ENCODE data around the gene CHD5.

CHD5 gene

GRCh38 chr1:6129313-6129712 is 50.8 kb downstream of the CHD5 start:
- DNase-seq = no peak

- no peak for DNase-seq
Observed at GRCh38 chr1:6128276-6129081, 51.6 kb downstream of the CHD5 start.

GRCh38 chr1:6127587-6128163 is 52.4 kb downstream of the CHD5 start:
- peak; percentile 84 for DNase-seq

DNA sequence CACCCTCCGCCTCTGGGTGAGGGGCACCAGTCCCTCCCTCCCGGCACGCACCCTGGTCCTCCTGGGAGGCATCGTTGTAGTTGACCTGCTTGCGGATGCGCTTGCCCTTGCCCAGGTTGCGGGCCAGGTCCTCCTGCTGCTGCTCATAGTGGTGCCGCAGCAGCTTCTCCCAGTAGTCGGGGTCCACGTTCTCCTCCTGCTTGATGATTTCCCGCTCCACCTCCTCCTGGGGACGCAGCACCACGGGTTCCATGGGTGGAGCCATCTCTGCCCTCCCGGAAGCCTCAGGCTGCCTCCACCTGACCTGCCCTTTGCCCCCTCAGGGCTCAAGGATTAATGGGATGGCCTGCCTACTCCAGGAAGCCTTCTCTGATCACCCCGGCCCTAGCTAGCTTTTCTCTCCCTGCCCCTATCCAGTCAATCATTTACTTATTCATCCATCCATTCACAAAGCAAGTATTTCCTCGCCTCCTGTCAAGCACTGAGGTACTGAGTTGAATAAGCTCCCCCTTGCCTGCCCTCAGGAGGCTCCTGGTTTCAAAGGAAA is 53.5 kb downstream of the CHD5 start:
- DNase-seq = no peak

DNA sequence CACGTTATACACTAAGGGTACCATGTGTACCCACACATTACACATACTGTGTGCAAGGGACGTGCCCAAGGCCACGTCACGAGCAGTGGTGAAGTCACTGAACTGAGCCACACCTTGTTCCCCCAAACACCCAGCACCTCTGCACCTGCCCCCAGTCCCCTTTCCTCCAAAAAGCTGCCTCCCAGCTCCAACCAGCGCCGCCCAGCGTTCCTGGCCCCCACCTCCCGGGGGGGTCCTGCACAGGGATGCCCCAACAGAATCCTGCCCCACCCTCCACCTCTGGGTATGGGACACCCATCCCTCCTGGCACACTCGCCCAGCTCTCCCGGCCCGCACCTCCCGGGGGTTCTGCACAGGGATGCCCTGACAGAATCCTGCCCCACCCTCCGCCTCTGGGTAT is 54.1 kb downstream of the CHD5 start:
- DNase-seq = no peak

DNA sequence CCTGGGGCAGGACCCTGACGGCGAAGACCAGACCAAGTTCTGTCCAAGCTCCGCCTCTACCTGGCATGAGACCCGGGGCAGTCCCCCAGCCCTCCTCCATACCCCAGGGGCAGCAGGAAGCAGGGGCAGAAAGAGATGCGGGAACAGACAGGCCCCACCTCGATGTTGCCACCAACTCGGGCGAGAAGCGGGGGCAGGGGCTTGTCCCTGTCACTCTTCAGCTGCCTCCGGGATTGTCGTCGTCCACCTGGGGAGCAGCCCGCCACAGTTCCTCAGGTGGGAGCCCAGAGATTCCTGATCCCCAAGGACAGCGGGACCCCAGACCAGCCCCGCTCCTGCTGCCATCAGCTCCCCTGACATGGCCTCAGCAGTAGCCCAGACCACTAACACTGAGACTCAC is 54.8 kb downstream of the CHD5 start:
- no peak for DNase-seq

DNA sequence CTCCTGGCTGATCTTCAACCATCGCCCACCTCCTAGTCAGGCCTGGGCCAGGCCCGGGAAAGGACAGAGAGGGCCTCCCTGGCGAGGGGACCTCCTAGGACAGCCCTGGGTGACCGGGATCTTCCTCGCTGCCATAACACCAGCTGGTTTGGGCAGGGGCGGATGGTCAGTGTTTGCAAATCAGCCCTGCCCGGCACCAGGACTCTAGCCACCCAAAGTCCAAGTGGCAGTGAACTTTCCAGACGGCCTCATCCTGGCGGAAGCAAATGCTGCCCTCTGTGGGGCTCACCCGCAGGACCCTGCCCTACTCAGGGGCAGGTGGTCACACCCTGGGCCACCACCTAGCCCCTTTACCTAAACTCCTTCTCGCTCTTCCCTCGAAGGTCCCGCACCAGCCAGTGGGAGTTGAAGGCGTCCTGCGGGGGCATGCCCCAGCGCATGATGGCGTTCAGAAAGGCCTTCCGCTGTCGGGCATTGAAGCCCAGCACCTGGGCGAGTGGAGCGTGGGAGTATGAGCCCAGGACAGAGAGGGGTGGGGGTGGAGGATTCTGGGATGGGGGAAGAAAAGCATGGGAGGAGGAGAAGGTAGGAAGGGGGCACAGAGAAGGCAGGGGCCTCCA is 55.3 kb downstream of the CHD5 start:
- DNase-seq = no peak

DNA sequence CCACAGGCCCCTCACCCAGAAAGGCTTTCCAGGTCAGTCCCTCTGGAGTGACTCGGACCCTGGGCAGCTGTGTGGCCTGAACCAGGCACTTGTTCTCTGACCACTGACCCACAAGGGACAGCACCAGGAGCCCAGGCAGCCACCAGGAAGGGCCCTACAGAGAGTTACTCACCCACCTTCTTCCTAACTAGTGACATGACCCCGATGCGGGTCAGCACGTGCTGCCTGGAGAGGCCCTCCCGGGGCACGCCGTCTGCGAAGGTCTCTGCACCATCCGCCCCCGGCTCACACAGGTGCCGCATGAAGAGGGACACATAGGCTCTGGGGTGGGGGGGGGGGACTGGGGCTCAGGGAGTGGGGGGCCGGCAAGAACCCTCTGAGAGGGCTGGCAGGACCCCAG is 55.8 kb downstream of the CHD5 start:
- DNase-seq = no peak

DNA sequence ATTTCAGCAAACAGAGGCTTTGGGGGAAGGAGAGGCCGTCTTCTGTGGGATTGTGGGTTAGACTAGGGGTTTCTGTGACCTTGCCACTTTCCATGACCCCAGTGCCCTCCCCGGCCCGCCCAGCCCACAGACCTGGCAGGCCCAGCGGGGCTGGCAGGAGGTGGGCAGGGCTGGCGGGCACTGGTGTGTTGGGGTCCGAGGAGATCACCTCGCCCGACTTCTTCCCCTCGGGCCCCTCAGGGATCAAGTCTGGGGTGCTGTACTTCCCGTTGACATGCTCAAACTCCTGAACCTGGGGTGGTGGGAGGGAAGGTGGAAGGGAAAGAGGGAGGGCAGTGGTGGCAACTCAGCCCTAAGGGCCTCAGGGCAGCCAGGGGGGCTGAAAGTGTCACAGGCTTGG is 56.3 kb downstream of the CHD5 start:
- no peak for DNase-seq

DNA sequence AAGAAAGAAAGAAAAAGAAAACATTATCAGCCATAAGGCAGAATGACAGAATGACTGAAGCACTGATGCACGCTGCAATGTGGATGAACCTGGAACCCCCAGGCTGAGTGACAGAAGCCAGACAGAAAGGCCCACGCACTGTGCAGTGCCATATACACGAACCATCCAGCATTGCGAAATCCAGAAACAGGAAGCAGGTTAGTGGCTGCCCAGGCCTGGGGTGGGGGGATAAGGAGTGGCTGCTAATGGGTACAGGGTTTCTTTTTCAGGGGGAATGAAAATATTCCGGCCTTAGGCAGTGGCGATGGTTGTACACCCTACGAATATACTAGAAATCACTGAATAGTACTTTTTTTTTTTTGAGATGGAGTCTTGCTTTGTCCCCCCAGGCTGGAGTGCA is 57.0 kb downstream of the CHD5 start:
- no peak for DNase-seq

DNA sequence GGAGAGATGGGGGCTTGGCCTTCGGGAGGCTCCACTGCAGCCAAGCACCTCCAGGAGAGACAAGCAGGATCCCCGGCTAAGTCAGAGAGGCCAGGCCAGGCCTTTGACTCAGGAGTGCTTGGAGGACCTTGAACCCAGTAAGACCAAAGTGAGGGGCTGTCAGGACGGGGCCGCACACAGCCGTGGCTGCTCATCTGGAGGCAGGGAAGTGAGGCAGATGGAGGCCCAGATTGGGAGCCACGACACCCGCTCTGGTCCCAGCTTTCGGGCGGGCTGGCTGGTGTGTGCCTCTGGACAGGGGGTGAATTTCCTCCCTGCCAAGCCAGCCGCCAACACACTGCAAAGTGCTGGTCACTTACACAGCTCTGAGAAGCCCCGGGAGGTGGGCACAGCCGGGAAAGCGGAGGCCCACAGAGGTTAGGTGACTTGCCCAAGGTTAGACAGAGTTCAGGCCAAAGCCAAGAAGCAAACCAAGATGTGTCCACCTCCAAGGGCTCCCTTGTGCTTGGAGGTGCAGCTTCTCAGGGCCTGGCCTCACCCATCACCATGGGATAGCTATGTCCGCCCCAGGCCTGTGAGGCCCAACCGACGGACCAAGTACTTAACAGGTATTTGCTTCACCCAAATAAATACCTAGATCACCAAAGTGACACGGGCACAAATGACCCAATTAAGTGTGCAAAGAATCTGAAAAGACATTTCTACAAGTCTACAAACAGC is 58.3 kb downstream of the CHD5 start:
- DNase-seq = no peak

GRCh38 chr1:6121021-6121421 is 59.1 kb downstream of the CHD5 start:
- no peak for DNase-seq

DNA sequence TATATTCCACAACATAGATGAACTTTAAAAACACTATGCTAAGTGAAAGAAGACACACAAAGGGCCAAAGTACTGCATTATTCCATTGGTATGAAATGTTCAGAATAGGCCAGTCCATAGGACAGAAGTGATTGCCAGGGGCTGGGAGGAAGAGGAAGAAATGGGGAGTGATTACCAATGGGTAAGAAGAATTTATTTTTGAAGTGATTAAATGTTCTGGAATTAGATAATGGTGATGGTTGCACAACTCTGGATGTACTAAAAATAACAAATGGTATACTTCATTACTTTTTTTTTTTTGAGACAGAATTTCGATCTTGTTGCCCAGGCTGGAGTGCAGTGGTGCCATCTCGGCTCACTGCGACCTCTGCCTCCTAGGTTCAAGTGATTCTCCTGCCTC is 61.7 kb downstream of the CHD5 start:
- DNase-seq = no peak

DNA sequence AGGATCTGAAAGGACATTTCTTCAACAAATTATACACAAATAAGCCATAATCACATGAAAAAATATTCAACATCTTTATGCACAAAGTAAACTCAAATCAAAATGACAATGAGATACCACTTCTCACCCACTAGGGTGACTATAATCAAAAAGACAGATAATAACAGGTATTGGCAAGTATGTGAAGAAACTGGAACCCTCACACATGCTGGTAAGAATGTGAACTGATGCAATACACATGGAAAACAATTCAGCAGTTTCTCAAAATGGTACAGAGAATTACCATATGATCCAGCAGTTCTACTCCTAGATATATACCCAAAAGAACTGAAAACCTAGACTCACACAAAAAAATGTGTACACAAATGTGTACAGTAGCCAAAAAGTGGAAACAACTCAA is 62.5 kb downstream of the CHD5 start:
- no peak for DNase-seq

DNA sequence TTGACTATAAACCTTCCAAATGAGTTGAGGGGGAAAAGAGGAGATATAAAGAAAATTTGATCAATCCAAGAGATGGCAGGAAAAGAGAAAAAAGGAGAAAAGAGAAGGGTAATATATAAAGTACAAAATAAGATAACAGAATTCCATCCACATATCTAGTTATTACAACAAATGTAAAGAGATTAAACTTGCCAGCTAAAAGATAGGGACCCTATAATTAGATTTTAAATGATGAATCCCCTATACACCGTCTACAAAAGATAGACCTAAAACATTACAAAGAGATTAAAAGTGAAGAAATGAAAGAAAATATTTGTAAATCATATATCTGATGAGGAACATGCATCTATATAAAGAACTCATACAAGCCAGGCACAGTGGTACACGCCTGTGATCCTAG is 63.1 kb downstream of the CHD5 start:
- no peak for DNase-seq

DNA sequence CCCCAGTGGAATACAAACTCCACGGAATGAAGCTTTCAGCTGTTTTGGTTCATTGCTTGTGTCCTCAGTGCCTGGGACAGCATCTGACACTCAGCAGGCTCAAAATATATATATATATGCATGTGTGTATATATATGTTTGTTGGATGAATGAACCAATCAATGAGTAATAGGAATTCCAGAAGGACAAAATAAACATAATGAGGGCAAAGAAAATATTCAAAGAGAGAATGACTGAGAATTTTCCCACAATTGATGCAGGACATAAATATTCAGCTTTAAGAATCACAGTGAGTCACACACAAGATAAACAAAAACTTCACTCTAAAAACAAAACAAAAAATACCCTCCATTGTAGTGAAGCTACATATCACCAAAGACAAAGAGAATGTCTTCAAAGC is 64.0 kb downstream of the CHD5 start:
- no peak for DNase-seq

DNA sequence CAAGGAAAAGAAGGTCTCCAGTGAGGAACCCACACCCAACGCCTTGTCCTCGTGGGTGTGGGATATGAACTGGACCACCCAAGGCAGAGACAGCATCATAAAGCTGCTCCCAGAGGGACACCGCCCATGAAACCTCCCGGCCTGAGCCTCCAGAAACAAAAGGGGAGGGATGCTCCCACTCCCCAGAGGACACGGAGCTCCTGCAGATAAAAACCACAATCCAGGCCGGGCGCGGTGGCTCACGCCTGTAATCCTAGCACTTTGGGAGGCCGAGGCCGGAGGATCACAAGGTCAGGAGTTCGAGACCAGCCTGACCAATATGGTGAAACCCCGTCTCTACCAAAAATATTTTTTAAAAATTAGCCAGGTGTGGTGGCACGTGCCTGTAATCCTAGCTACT is 66.4 kb downstream of the CHD5 start:
- no peak for DNase-seq

DNA sequence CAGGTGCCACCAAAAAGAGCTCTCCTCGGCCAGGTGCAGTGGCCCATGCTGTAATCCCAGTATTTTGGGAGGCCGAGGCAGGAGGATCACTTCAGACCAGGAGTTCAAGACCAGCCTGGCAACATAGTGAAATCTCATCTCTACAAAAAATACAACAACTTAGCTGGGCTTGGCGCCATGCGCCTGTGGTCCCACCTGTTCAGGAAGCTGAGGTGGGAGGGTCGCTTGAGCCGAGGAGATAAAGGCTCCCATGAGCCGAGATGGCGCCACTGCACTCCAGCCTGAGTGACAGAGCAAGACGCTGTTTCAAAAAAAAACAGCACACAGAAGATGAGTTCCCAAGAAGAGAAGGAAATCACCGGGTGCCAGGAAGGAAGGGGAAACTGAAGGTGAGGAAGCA is 67.0 kb downstream of the CHD5 start:
- no peak for DNase-seq

GRCh38 chr1:6112690-6113005 is 67.5 kb downstream of the CHD5 start:
- DNase-seq = no peak

GRCh38 chr1:6111991-6112689 is 68.0 kb downstream of the CHD5 start:
- DNase-seq = no peak

DNA sequence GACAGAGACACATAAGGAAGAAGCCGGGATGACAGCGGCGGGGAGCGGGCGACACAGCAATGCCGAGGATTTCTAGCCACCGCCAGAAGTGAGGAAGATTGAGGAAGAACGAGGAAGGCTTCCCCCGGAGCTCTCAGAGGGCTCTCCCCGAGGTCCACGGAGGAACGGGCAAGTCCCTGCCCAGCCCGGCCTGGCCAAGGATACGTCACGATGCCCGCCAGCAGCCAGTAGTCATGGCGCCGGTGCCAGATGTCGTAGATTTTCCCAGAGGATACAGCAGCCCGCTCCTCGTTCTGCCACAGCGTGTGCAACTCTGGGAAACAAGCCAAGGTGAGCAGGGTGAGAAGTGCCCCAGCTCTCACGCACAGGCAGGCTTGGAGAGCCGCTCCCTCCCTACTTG is 68.5 kb downstream of the CHD5 start:
- DNase-seq = no peak

GRCh38 chr1:6110326-6110725 is 69.8 kb downstream of the CHD5 start:
- no peak for DNase-seq

DNA sequence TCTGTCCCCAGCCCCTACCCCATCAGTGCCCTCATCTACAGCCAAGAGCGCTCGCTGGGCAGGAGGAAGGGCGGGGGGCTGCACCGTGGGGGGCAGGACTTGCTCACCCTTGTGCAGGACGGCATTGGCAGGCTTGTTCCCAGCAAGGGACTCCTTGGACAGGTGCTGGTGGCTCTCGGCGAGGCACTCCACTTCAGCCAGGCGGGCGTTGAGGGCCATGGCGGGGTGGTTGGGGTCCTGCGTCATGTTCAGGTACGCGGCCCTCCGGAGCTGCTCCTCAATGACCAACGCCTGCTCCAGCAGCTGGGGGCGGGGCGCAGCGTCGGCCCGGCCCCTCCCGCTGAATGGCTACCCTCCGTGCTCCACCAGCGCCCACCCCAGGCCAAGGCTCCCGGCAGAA is 70.4 kb downstream of the CHD5 start:
- no peak for DNase-seq
